H1 (cell line): Measurements from ENCODE around the gene HOXA11. TPM values are rescaled to one million over a fixed set of nuclear protein-coding genes. Genes with fewer than 3 reads are reported as not detected.

Experiments
- CTCF ChIA-PET: fragments of 300-600 bp; sonication (Branson Sonifier 250); formaldehyde crosslinking; loops from one replicate; lab custom pipeline; 2021; ENCODE audit not compliant: partially characterized antibody; lab: Charles Lee
- POLR2A ChIA-PET: fragments of 300-600 bp; sonication (Branson Sonifier 250); formaldehyde crosslinking; loops from one replicate; lab custom pipeline; 2021; ENCODE audit warnings: inconsistent platforms; ENCODE audit not compliant: partially characterized antibody; lab: Charles Lee
- DNase-seq, 2 experiments: peaks; one replicate each; pipeline versions ENCODE4 v3.0.0 to v3.0.0-alpha.2; 2010 to 2022; ENCODE audit warnings: low spot score in 2 of 2, low read depth in 1 of 2, mixed read lengths in 1 of 2
- FAIRE-seq: peaks from 2 replicates; lab custom pipeline; 2011; peaks lifted over from hg19 to GRCh38; lab: Jason Lieb, UNC
- H2AFZ ChIP-seq: 2 replicates; pipeline ENCODE4 v1.8.1; 2012; ENCODE audit warnings: low read length, inconsistent platforms
- H2AK5ac ChIP-seq: 2 replicates; pipeline ENCODE4 v1.6.1; 2013; ENCODE audit warnings: low read depth, low read length
- H2BK120ac ChIP-seq: replicated peaks from 2 replicates; pipeline ENCODE3; 2013; ENCODE audit warnings: low read depth, low read length, inconsistent platforms
- H2BK12ac ChIP-seq: 2 replicates; pipeline ENCODE4 v1.6.1; 2013; ENCODE audit warnings: low read depth, low read length
- H2BK15ac ChIP-seq: 2 replicates; pipeline ENCODE4 v1.6.1; 2013; ENCODE audit warnings: low read length
- H2BK20ac ChIP-seq: 2 replicates; pipeline ENCODE4 v1.6.1; 2013; ENCODE audit warnings: low read length
- H2BK5ac ChIP-seq: 2 replicates; pipeline ENCODE4 v1.6.1; 2013; ENCODE audit warnings: low read depth, low read length
- H3K14ac ChIP-seq: 2 replicates; pipeline ENCODE4 v1.6.1; 2013; ENCODE audit warnings: inconsistent platforms; ENCODE audit not compliant: insufficient read length
- H3K18ac ChIP-seq: 2 replicates; pipeline ENCODE4 v1.6.1; 2013; ENCODE audit warnings: low read length; ENCODE audit errors: extremely low read depth
- H3K23ac ChIP-seq: 2 replicates; pipeline ENCODE4 v1.6.1; 2013; ENCODE audit warnings: inconsistent platforms; ENCODE audit not compliant: insufficient read length
- H3K23me2 ChIP-seq: 2 replicates; pipeline ENCODE4 v1.6.1; 2013; ENCODE audit warnings: low read depth, low read length
- H3K27ac ChIP-seq: 2 replicates; pipeline ENCODE4 v1.6.1; 2011; ENCODE audit warnings: low read depth, low read length, inconsistent platforms
- H3K27me3 ChIP-seq, 4 experiments: replicated peaks in 1 of 4; 1 replicate in 1 of 4; 2 replicates in 3 of 4; pipeline versions ENCODE4 v1.6.1 to v1.8.1; 2011 to 2013; ENCODE audit warnings: low read length in 3 of 4, mild to moderate bottlenecking in 3 of 4, inconsistent platforms in 2 of 4, mixed read lengths in 2 of 4, moderate library complexity in 1 of 4; ENCODE audit not compliant: control insufficient read depth in 3 of 4, insufficient read depth in 3 of 4; ENCODE audit errors: extremely low read depth in 1 of 4
- H3K36me3 ChIP-seq, 4 experiments: 2 replicates each; pipeline versions ENCODE4 v1.6.1 to v1.8.1; 2011 to 2013; ENCODE audit warnings: mild to moderate bottlenecking in 4 of 4, low read length in 3 of 4, moderate library complexity in 2 of 4, control low read depth in 1 of 4, inconsistent platforms in 1 of 4; ENCODE audit not compliant: insufficient read depth in 4 of 4, control insufficient read depth in 2 of 4
- H3K4ac ChIP-seq: replicated peaks from 2 replicates; pipeline ENCODE3; 2013; ENCODE audit warnings: low read length, low read depth, mixed read lengths, inconsistent platforms; ENCODE audit not compliant: insufficient read length
- H3K4me1 ChIP-seq, 4 experiments: replicated peaks in 1 of 4; 1 replicate in 1 of 4; 2 replicates in 3 of 4; pipeline versions ENCODE4 v1.6.1 to v1.8.1; 2011 to 2013; ENCODE audit warnings: low read length in 3 of 4, inconsistent platforms in 2 of 4, mixed read lengths in 1 of 4; ENCODE audit not compliant: insufficient read depth in 4 of 4, control insufficient read depth in 3 of 4
- H3K4me2 ChIP-seq, 2 experiments: 2 replicates each; pipeline versions ENCODE4 v1.6.1 to v1.8.1; 2011 to 2013; ENCODE audit warnings: low read depth in 2 of 2, low read length in 2 of 2, control low read depth in 1 of 2, inconsistent platforms in 1 of 2, mild to moderate bottlenecking in 1 of 2; ENCODE audit not compliant: insufficient read depth in 1 of 2
- H3K4me3 ChIP-seq, 4 experiments: fragments of 200-600, 300-600 bp in 1 of 4; sonication (generic), shearing (Covaris generic), sonication (Bioruptor Twin) in 1 of 4; 2 replicates each; pipeline versions ENCODE4 v1.5.1 to v1.8.1; 2011 to 2016; ENCODE audit warnings: low read length in 4 of 4, low read depth in 3 of 4, control low read depth in 2 of 4, inconsistent platforms in 2 of 4, mild to moderate bottlenecking in 2 of 4, mixed read lengths in 1 of 4, moderate library complexity in 1 of 4; ENCODE audit not compliant: insufficient read depth in 2 of 4; ENCODE audit errors: extremely low read depth in 1 of 4
- H3K56ac ChIP-seq: replicated peaks from 2 replicates; pipeline ENCODE3; 2013; ENCODE audit warnings: low read depth, mild to moderate bottlenecking, mixed read lengths, low read length, inconsistent platforms; ENCODE audit not compliant: insufficient read length
- H3K79me1 ChIP-seq: 2 replicates; pipeline ENCODE4 v1.6.1; 2013; ENCODE audit warnings: low read depth, low read length, control low read depth
- H3K79me2 ChIP-seq, 2 experiments: 2 replicates each; pipeline versions ENCODE4 v1.6.1 to v1.8.1; 2012 to 2013; ENCODE audit warnings: low read length in 2 of 2, mild to moderate bottlenecking in 2 of 2, inconsistent platforms in 1 of 2; ENCODE audit not compliant: insufficient read depth in 2 of 2, control insufficient read depth in 1 of 2
- H3K9ac ChIP-seq, 4 experiments: replicated peaks in 1 of 4; 1 replicate in 1 of 4; 2 replicates in 3 of 4; pipeline versions ENCODE4 v1.6.1 to v1.8.1; 2011 to 2013; ENCODE audit warnings: low read depth in 3 of 4, low read length in 3 of 4, control low read depth in 2 of 4, mild to moderate bottlenecking in 2 of 4, moderate library complexity in 2 of 4, inconsistent platforms in 1 of 4; ENCODE audit errors: extremely low read depth in 1 of 4
- H3K9me3 ChIP-seq, 2 experiments: 2 replicates each; pipeline versions ENCODE4 v1.6.1 to v1.8.1; 2012 to 2013; ENCODE audit warnings: mild to moderate bottlenecking in 2 of 2, moderate library complexity in 2 of 2, control low read depth in 1 of 2, inconsistent platforms in 1 of 2, low read depth in 1 of 2, low read length in 1 of 2, mixed read lengths in 1 of 2; ENCODE audit not compliant: insufficient read depth in 2 of 2
- H4K20me1 ChIP-seq, 2 experiments: replicated peaks in 1 of 2; 2 replicates each; pipeline versions ENCODE3 to v1.8.1; 2011 to 2013; ENCODE audit warnings: inconsistent platforms in 2 of 2, low read length in 2 of 2, mild to moderate bottlenecking in 1 of 2; ENCODE audit not compliant: insufficient read depth in 2 of 2, control insufficient read depth in 1 of 2
- H4K5ac ChIP-seq: 2 replicates; pipeline ENCODE4 v1.6.1; 2013; ENCODE audit warnings: low read length, low read depth, mixed read lengths, inconsistent platforms; ENCODE audit not compliant: insufficient read length
- H4K8ac ChIP-seq: 2 replicates; pipeline ENCODE4 v1.8.0; 2013; ENCODE audit warnings: mild to moderate bottlenecking, moderate library complexity, low read length, inconsistent platforms; ENCODE audit not compliant: insufficient read depth; ENCODE audit errors: extremely low read depth
- H4K91ac ChIP-seq: replicated peaks from 2 replicates; pipeline ENCODE3; 2013; ENCODE audit warnings: low read length, mixed read lengths, inconsistent platforms; ENCODE audit not compliant: insufficient read length
- CBX5 ChIP-seq: fragments of 300-800, 300-1000 bp; sonication (generic); IDR thresholded peaks from 2 replicates; pipeline ENCODE4 v1.7.1; 2016; ENCODE audit warnings: antibody characterized with exemption, low read length, low read depth
- EZH2 ChIP-seq: fragments of 200-600 bp; sonication (generic); IDR thresholded peaks from 2 replicates; pipeline ENCODE4 v1.7.1; 2012; ENCODE audit warnings: low read depth, mild to moderate bottlenecking, moderate library complexity, low read length, inconsistent platforms; ENCODE audit not compliant: severe bottlenecking
- RBBP5 ChIP-seq: IDR thresholded peaks from 2 replicates; pipeline ENCODE4 v1.7.1; 2012; ENCODE audit warnings: low read depth, mild to moderate bottlenecking, inconsistent platforms, low read length, moderate library complexity, borderline replicate concordance
- RNF2 ChIP-seq: fragments of 200-900, 300-1000 bp; sonication (generic); IDR thresholded peaks from 2 replicates; pipeline ENCODE4 v1.7.1; 2016; ENCODE audit warnings: borderline replicate concordance, low read depth, mild to moderate bottlenecking, antibody characterized with exemption, low read length; ENCODE audit not compliant: poor library complexity, severe bottlenecking; ENCODE audit errors: missing control alignments
- RXRA ChIP-seq: IDR thresholded peaks from 2 replicates; pipeline ENCODE4 v1.6.1; 2011; ENCODE audit warnings: low read depth, mild to moderate bottlenecking, low read length, moderate library complexity; ENCODE audit not compliant: insufficient read depth
- SUZ12 ChIP-seq: fragments of 200-600 bp; sonication (generic); IDR thresholded peaks from 2 replicates; pipeline ENCODE4 v1.6.1; 2012; ENCODE audit warnings: mild to moderate bottlenecking, inconsistent platforms, low read length, moderate library complexity, mixed read lengths
- WGBS, 2 experiments: shearing (Covaris generic) in 1 of 2; methylation state at CpG; one replicate each; pipeline versions ENCODE4 v1.1.6 to v1.1.7; 2013 to 2015; ENCODE audit warnings: low lambda C conversion rate in 2 of 2, mixed read lengths in 2 of 2, inconsistent platforms in 1 of 2, low coverage in 1 of 2, missing lambda C conversion rate in 1 of 2; ENCODE audit not compliant: insufficient replicate concordance in 2 of 2, insufficient coverage in 1 of 2, insufficient read length in 1 of 2; ENCODE audit errors: extremely low coverage in 1 of 2, missing lambda C conversion rate in 1 of 2; 5-methylcytosine and 5-hydroxymethylcytosine counted together
- polyA plus RNA-seq, 7 experiments: library from polyadenylated mRNA; depleted of rRNA in 3 of 7; stranded (reverse) in 5 of 7; unstranded in 2 of 7; fragments of >200 nt in 5 of 7; fragments of 200-250 nt in 2 of 7; gene quantifications; 1 replicate in 5 of 7; 2 replicates in 1 of 7; 4 replicates in 1 of 7; pipeline versions ENCODE4 v1.2.1 to v1.2.3, GENCODE V29; 2011 to 2013; ENCODE audit warnings: missing spikeins in 2 of 7, mixed read lengths in 2 of 7
- total RNA-seq: library from RNA; stranded (reverse); fragmentation: NEBNext Ultra II Directional; extraction: Animal tissue kit (Norgen Biotek cat#: 25700); gene quantifications from 2 replicates; pipeline ENCODE4 v1.2.1, GENCODE V29; 2021
- TF ChIP-seq, protein P1 (sequence below): IDR thresholded peaks from 2 replicates; pipeline ENCODE4 v1.6.1; 2011; ENCODE audit warnings: low read length, improper control_type of control experiment

Gene HOXA11
- total and polyA plus RNA-seq, 2 of the 8 experiments (the other 6 are each of a cell fraction or from before 2014, with no cell fraction given): not detected

- H2AK5ac ChIP-seq: peak overlapping the region; percentile 34; the same call in 1 of the 2 replicates
- no peak overlapping the region for H3K56ac ChIP-seq
- H4K5ac ChIP-seq: no peak overlapping the region
- no peak overlapping the region; the same call in 1 of the 2 replicates for H2BK20ac ChIP-seq
- H3K4ac ChIP-seq: no peak overlapping the region
- H3K23me2 ChIP-seq: no peaks in the 10 kb centered on the region
- H3K79me2 ChIP-seq: no peaks in the 10 kb centered on the region
- peak in 1 of 2 experiments; percentile 55 for DNase-seq
- ChIA-PET CTCF (interaction anchor here (0.7 to 6.6 kb wide), 9 partner anchors 9 to 416 kb away, joined by 3 to 64 read pairs (median 3); partner anchors contain the start of gene HOXA11), POLR2A (interaction anchor here (1.2 kb wide), 1 partner anchor 33 kb away, joined by 3 read pairs; no protein-coding TSS in a partner anchor)
- no peak overlapping the region for H4K91ac ChIP-seq
- peaks cover 96 to 100% (median 100%) of the 10 kb centered on the region in 4 experiments for H3K27me3 ChIP-seq
- no peaks in the 10 kb centered on the region; the same call in 1 of the 2 replicates for H3K79me1 ChIP-seq
- H4K8ac ChIP-seq: peak overlapping the region; percentile 65; the same call in 1 of the 2 replicates
- H3K4me3 ChIP-seq: no peak overlapping the region
- H2BK5ac ChIP-seq: no peak overlapping the region
- H3K9ac ChIP-seq: no peak overlapping the region
- H3K9me3 ChIP-seq: no peaks in the 10 kb centered on the region
- FAIRE-seq: no peak
- no peak overlapping the region for H2BK120ac ChIP-seq
- peaks cover 26 to 44% of the 10 kb centered on the region in 2 experiments for H4K20me1 ChIP-seq
- peak overlapping the region; percentile 81; the same call in 1 of the 2 replicates for H2BK12ac ChIP-seq
- no peak overlapping the region for H3K23ac ChIP-seq
- H3K36me3 ChIP-seq: peaks cover 0 to 11% (median 0%) of the 10 kb centered on the region in 4 experiments; a peak in 1 of 8 replicates
- H2AFZ ChIP-seq: no peak overlapping the region
- no peak overlapping the region for H3K27ac ChIP-seq
- H3K14ac ChIP-seq: no peak overlapping the region
- TF ChIP-seq RBBP5 (0 out of 2 replicates have a peak, but pooled peaks have one; percentile 23), RXRA (no peak), SUZ12 (peak; percentile 100), CBX5 (no peak), RNF2 (peak; percentile 98), EZH2 (peak; percentile 100)
- TF ChIP-seq, protein P1, sequence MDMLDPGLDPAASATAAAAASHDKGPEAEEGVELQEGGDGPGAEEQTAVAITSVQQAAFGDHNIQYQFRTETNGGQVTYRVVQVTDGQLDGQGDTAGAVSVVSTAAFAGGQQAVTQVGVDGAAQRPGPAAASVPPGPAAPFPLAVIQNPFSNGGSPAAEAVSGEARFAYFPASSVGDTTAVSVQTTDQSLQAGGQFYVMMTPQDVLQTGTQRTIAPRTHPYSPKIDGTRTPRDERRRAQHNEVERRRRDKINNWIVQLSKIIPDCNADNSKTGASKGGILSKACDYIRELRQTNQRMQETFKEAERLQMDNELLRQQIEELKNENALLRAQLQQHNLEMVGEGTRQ: no peak
- H3K4me1 ChIP-seq: peaks cover 0 to 4% (median 1%) of the 10 kb centered on the region in 4 experiments; a peak in 3 of 7 replicates
- peak overlapping the region; percentile 13 to 34; a peak in 2 of 4 replicates for H3K4me2 ChIP-seq
- no peak overlapping the region for H3K18ac ChIP-seq
- WGBS, 2 experiments: 7% methylated on average over 52 of the region's 52 CpGs; no CpG with 5 or more reads in 1 of the 2 experiments
- no peak overlapping the region for H2BK15ac ChIP-seq
Observed at GRCh38 chr7:27205325-27206280, 20.6 kb upstream of the HOXA11 start.
